T-helper 17 cell (primary cell): ENCODE results near the gene BATF2. TPM values are rescaled to one million over a fixed set of nuclear protein-coding genes. Genes with fewer than 3 reads are reported as not detected.
"Not testable (repeated sequence)": the region's sequence is repeated elsewhere in the genome, so short reads cannot be mapped to it uniquely, and the experiment has no call there.

Source experiments
- ATAC-seq: fragments of 150-1000 bp; cut with Tn5 transposase; 2 replicates; pipeline ENCODE4 v1.10.0; 2021; ENCODE audit warnings: mild to moderate bottlenecking, moderate library complexity
- DNase-seq, 3 donors: peaks; one replicate each; pipeline versions ENCODE4 v3.0.0 to v3.0.0-alpha.2; 2020 to 2021
- H3K9me3 ChIP-seq: one replicate; pipeline ENCODE4 v1.7.0; 2013; ENCODE audit warnings: low read length, mild to moderate bottlenecking; ENCODE audit not compliant: control insufficient read depth, poor library complexity, severe bottlenecking
- H3K27ac Mint-ChIP-seq: one replicate; pipeline ENCODE4 v1.8.0; 2022; ENCODE audit warnings: mild to moderate bottlenecking, moderate library complexity, mixed read lengths
- H3K27me3 Mint-ChIP-seq: one replicate; pipeline ENCODE4 v1.8.0; 2022; ENCODE audit warnings: mixed read lengths
- H3K36me3 Mint-ChIP-seq: one replicate; pipeline ENCODE4 v1.8.0; 2022; ENCODE audit warnings: low read depth, mixed read lengths
- H3K4me1 Mint-ChIP-seq: one replicate; pipeline ENCODE4 v1.8.0; 2022; ENCODE audit warnings: mild to moderate bottlenecking, mixed read lengths
- H3K4me3 Mint-ChIP-seq: one replicate; pipeline ENCODE4 v1.8.0; 2022; ENCODE audit warnings: mild to moderate bottlenecking, moderate library complexity, mixed read lengths
- total RNA-seq, 4 donors: library from RNA in 2 of 4; stranded (reverse) in 2 of 4; gene quantifications; one replicate each; pipeline ENCODE4 v1.2.3 and lab custom pipeline; 2022 to 2026

Gene BATF2
- total RNA-seq, 2 donors from 2014 or later, result not detected

DNA sequence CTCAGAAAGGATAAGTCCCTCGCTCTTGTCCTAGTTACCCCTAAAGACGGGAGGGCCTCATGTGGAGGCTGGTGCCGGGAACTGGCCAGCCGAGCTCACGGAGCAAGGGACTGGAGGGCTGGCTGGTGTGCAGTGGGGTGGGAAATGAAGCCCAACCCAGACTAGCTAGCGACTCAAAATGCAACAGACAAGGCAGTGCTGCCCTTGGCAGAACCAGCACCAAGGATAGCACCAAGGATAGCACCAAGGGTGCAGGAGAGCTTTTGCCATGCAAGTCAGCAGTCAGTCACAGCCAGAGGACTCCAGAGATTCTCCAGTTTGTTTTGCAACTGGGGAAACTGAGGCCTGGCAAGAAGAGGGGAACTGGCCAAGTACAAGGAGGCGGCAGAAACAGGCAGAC lies 6.5 kb upstream of the BATF2 start:
- Mint-ChIP-seq H3K36me3 (no peaks in the 10 kb centered on the region), H3K4me3 (no peak overlapping the region), H3K27me3 (no peaks in the 10 kb centered on the region), H3K4me1 (peaks cover 7% of the 10 kb centered on the region), H3K27ac (no peak overlapping the region)
- DNase-seq, result no peak
- H3K9me3 ChIP-seq, result no peaks in the 10 kb centered on the region
- no peak for ATAC-seq

- Mint-ChIP-seq H3K27me3 (no peaks in the 10 kb centered on the region), H3K4me1 (peaks cover 9% of the 10 kb centered on the region), H3K36me3 (no peaks in the 10 kb centered on the region), H3K4me3 (no peak overlapping the region), H3K27ac (no peak overlapping the region)
- H3K9me3 ChIP-seq, result no peaks in the 10 kb centered on the region
- ATAC-seq, result no peak
- no peak for DNase-seq
Measured at GRCh38 chr11:65002706-65003105, 5.9 kb upstream of the BATF2 start.

GRCh38 chr11:64999478-64999877 lies 2.7 kb upstream of the BATF2 start:
- H3K9me3 ChIP-seq, result no peaks in the 10 kb centered on the region
- H3K4me3 Mint-ChIP-seq, result no peak overlapping the region
- no peak for DNase-seq
- no peak overlapping the region for H3K27ac Mint-ChIP-seq
- no peaks in the 10 kb centered on the region for H3K36me3 Mint-ChIP-seq
- H3K27me3 Mint-ChIP-seq, result no peaks in the 10 kb centered on the region
- H3K4me1 Mint-ChIP-seq, result peaks cover 15% of the 10 kb centered on the region
- ATAC-seq, result no peak

DNA sequence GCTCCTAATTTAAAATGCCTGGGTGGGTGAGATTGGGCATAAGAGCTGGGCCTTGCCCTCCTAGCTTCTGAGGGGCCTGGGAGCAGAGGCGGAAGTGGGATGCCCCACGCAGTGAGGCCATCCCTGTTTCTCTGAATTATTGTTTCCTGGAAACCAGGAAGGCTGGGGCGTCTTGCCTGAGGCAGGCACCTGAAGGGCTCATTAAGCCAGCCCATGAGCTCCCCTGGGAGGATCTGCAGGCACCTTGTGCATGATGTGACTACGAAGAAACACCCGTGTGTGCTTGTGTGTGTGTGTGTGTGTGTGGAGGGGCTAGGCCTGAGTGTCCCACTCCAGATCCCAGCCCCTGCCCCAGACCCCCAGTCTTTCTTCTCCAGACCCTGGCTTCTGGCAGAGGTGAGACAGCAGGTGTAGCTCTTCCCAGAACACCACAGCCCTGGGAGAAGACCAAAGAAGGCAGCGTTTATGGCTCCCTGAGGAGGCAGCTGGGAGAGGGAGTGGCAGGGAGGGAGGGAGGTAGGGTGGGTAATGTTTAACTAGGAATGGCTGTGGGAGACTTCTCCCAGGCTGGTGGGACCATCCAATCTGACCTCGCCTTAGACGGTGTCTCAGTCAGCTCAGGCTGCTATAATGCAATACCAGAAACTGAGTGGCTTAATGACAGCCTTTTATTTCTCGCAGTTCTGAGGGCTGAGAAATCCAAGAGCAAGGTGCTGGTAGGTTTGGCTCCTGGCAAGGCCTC lies 2.1 kb upstream of the BATF2 start:
- no peak for ATAC-seq
- no peaks in the 10 kb centered on the region for H3K36me3 Mint-ChIP-seq
- no peaks in the 10 kb centered on the region for H3K9me3 ChIP-seq
- DNase-seq, result no peak
- H3K4me1 Mint-ChIP-seq, result peaks cover 15% of the 10 kb centered on the region
- H3K4me3 Mint-ChIP-seq, result peak overlapping the region; percentile 63
- no peaks in the 10 kb centered on the region for H3K27me3 Mint-ChIP-seq
- H3K27ac Mint-ChIP-seq, result peak overlapping the region; percentile 93

DNA sequence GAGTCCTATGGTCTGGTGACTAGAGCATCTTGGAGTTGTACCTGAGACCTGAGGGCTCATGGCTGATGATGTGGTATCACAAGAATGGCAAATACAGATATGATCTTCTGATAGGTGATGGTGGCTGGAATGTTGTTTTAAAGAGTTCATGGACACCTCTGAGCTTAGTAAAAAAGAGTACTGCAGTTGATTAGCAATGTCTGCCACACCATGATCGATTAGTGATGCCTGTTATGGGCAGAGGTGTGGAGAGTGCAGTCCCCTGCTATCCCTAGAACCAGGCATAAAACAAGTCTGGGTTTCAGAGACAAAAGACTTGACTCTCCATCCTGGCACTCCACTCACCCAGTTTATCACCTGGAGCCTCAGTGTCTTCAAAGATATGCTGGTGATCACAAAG lies 1.4 kb upstream of the BATF2 start:
- peak overlapping the region; percentile 93 for H3K27ac Mint-ChIP-seq

DNA sequence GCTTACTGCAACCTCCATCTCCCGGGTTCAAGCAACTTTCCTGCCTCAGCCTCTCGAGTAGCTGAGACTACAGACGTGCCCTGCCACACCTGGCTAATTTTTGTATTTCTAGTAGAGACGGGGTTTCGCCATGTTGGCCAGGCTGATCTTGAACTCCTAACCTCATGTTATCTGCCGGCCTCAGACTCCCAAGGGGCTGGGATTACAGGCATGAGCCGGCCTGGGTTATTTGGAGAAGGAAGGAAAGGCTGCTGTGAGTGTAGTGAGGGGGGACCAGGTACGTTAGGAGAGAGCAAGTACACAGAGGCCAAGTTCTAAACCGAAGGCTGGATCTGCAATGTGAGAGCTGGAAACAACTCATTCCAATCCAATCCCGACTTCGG lies 453 bp downstream of the BATF2 start:
- no peak overlapping the region for H3K27ac Mint-ChIP-seq
- no peaks in the 10 kb centered on the region for H3K9me3 ChIP-seq
- H3K4me1 Mint-ChIP-seq, result peaks cover 15% of the 10 kb centered on the region
- no peak for DNase-seq
- H3K36me3 Mint-ChIP-seq, result no peaks in the 10 kb centered on the region
- no peak overlapping the region for H3K4me3 Mint-ChIP-seq
- ATAC-seq, result no peak
- no peaks in the 10 kb centered on the region for H3K27me3 Mint-ChIP-seq

More for the DNA sequence above, 1.4 kb upstream of the BATF2 start:
- ATAC-seq (no peak), DNase-seq (no peak)
- peak overlapping the region; percentile 63 for H3K4me3 Mint-ChIP-seq
- H3K36me3 Mint-ChIP-seq, result no peaks in the 10 kb centered on the region
- peaks cover 15% of the 10 kb centered on the region for H3K4me1 Mint-ChIP-seq
- H3K9me3 ChIP-seq, result no peaks in the 10 kb centered on the region
- H3K27me3 Mint-ChIP-seq, result no peaks in the 10 kb centered on the region

DNA sequence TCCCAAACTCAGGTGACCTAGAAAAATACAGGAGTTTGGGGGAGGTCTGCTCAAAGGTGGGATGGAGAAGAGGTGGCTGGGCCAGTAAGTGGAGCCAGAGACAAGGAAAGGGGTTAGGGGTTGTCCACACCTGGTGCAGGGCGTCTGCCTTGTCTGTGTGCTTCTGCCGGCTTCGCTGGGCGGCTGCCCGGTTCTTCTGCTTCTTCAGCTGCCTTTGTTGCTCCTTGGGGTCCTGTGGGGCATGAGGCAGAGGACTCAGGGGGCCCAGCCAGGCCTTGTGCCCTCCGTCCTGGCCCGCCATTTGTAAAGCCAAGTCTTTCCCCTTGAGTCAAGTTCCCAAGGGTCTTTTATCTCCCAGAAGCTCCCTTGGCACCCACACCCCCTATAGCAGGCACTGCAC lies 2.5 kb downstream of the BATF2 start:
- Mint-ChIP-seq H3K27me3 (no peaks in the 10 kb centered on the region), H3K36me3 (no peaks in the 10 kb centered on the region), H3K4me1 (peaks cover 24% of the 10 kb centered on the region), H3K27ac (no peak overlapping the region), H3K4me3 (no peak overlapping the region)
- DNase-seq (no peak), ATAC-seq (no peak)
- no peaks in the 10 kb centered on the region for H3K9me3 ChIP-seq

DNA sequence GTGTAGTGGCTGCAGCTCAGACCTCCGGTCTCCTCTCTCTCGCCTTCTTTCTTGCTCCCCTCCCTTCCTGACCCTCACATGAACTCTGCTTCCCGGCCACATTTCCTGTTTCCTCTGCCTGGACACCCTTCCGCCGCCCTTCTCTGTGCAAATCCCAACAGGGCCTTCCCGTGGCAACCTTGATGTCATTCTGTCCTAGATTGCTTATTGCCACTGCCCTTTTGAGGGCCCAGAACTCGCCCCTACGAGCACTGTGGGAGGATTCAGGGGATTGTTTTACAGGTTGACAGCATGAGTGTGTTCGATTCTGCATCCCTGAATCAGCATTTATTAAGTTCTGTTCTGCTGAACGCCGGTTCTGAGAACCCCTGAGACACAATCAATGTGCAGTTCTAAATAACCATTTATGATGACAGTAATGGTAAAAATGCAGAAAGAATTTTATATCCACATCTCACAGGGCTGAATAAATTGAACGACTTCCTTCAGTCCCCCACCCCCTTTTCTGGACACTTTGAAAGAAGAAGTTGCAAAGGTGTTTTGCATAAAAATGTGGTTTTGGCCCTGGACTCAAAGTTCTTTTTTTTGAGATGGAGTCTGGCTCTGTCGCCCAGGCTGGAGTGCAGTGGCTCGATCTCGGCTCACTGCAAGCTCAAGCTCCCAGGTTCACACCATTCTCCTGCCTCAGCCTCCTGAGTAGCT lies 6.4 kb downstream of the BATF2 start:
- Mint-ChIP-seq H3K36me3 (no peaks in the 10 kb centered on the region), H3K27me3 (no peaks in the 10 kb centered on the region), H3K27ac (peak overlapping the region; percentile 92), H3K4me3 (peak overlapping the region; percentile 85), H3K4me1 (peaks cover 18% of the 10 kb centered on the region)
- no peaks in the 10 kb centered on the region for H3K9me3 ChIP-seq
- ATAC-seq, result no peak
- DNase-seq, result no peak

- Mint-ChIP-seq H3K27me3 (no peaks in the 10 kb centered on the region), H3K27ac (peak overlapping the region; percentile 92), H3K4me3 (peak overlapping the region; percentile 72), H3K36me3 (peaks cover 2% of the 10 kb centered on the region), H3K4me1 (peaks cover 18% of the 10 kb centered on the region)
- ATAC-seq (no peak), DNase-seq (no peak)
- no peaks in the 10 kb centered on the region for H3K9me3 ChIP-seq
Measured at GRCh38 chr11:64989416-64989815, 7.4 kb downstream of the BATF2 start.

DNA sequence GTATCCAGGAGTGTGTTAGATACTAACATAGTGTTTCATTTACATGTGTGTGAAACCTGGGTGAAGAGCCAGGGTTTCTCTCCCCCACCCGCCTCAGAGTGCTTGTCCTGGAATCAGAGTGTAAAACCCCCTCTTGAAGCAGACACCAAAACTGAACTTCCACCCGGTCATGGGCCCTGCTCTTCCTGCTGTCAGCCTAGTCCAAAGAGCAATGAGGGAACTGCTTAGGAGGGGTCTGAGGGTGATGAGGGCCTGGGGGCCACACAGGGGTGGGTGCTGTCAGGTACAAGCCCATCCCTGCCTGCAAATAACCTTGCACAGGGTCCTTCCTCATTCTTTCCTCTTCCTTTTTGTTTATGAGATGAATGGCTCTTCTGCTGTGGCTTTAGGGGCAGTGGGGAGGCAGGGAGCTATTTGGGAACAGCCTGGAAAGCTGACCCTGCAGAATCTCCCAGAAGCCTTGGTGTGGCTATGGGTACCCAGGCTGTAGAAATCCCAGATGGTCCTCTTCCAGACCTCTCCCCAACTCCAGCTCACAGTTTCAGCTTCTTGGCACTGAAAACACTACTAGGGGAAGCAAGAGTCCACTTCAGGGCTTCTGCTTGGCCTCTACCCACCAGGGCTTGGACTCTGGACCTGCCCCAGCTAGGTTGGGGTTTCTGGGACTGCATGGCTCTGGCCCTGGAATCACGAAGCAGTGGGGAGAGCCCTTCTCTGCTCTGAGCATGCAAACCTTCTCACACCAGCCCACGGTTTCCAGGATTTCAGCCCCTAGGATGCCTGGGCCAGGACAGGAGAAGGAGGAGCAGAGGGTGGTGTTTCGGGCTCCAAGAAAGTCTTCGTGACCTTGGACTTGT lies 8.5 kb downstream of the BATF2 start:
- DNase-seq, result no peak
- no peaks in the 10 kb centered on the region for H3K9me3 ChIP-seq
- Mint-ChIP-seq H3K4me3 (no peak overlapping the region), H3K36me3 (peaks cover 2% of the 10 kb centered on the region), H3K27me3 (no peaks in the 10 kb centered on the region), H3K4me1 (peaks cover 18% of the 10 kb centered on the region), H3K27ac (no peak overlapping the region)
- ATAC-seq, result no peak

GRCh38 chr11:64983339-64983738 lies 13.4 kb downstream of the BATF2 start:
- not testable (repeated sequence) for H3K9me3 ChIP-seq, H3K4me3 Mint-ChIP-seq, H3K36me3 Mint-ChIP-seq, H3K27ac Mint-ChIP-seq, ATAC-seq, DNase-seq, H3K4me1 Mint-ChIP-seq
- H3K27me3 Mint-ChIP-seq, result peaks cover 18% of the 10 kb centered on the region

GRCh38 chr11:64976651-64977050 lies 20.1 kb downstream of the BATF2 start:
- Mint-ChIP-seq H3K27me3 (peaks cover 10% of the 10 kb centered on the region), H3K4me1 (no peaks in the 10 kb centered on the region), H3K36me3 (peaks cover 2% of the 10 kb centered on the region), H3K27ac (no peak overlapping the region), H3K4me3 (no peak overlapping the region)
- no peak for ATAC-seq
- no peak for DNase-seq
- no peaks in the 10 kb centered on the region for H3K9me3 ChIP-seq

DNA sequence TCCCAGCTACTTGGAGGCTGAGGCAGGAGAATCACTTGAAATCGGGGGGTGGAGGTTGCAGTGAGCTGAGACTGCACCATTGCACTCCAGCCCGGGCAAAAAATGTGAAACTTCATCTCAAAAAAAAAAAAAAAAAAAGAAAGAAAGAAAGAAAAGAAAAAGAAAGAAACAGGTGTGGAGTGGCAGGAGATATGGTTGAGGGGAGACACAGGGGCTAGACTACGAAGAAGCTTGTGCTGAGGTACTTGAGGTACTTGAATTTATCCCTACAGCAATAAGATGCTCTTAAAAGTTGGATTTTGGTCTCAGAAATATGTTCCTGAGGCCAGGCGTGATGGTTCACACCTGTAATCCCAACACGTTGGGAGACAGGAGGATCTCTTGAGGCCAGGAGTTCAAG lies 22.6 kb downstream of the BATF2 start:
- Mint-ChIP-seq H3K4me1 (peaks cover 11% of the 10 kb centered on the region), H3K4me3 (no peak overlapping the region), H3K36me3 (no peaks in the 10 kb centered on the region), H3K27me3 (no peaks in the 10 kb centered on the region), H3K27ac (no peak overlapping the region)
- H3K9me3 ChIP-seq, result no peaks in the 10 kb centered on the region
- DNase-seq (no peak), ATAC-seq (no peak)
